ENCODE measurements around the gene INO80E. TPM values are rescaled to one million over a fixed set of nuclear protein-coding genes. Genes with fewer than 3 reads are reported as not detected.

The INO80E gene
- total and polyA plus RNA-seq, 8 donors = 3.5 to 319 (median 52.3) TPM

DNA sequence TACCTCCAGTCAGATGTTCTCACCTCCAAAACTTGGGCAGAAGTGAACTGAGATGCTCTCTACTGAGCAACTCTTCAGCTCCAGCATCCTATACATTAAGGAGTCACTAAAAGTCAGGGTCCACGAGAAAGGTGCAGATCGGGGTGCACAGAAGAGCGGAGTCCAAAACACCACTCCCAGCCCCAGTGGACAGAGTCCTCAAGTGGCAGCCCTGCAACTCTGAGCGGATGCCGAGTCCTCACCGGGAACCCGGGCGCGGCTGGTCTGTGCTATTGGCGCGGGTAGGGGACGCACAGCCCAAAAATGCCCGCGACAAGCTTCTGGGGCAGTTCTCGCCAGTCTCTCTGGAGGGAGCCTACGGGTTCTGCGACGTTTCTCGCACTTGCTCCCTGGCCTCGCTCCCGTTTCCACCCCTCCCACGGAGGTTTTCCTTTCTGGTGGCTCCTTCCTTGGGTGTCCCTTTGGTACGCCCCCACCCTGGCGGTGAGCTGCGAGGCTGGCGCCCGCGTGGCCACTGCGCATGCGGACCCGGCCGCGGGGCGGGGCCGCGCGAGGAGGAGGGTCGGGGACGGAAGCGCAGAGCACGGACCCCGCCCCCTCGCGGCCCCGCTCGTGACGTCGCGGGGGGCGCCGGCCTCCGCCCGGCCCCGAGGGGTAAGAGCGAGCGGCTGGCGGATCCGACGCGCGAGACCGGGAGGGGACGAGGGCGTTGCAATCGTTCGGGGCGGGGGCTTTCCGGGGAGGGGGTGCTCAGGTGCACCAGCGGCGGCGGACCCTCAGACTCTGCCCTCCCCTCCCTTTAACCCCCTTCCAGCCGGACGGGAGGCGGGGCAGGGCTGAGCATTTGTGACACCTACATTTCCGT, 34.3 kb upstream of the INO80E start, which contains the start of gene TMEM219:
Gene TMEM219 (plus strand): TSS at position 601 of the 865 bp plus-strand sequence. CDS start 1,065 bp downstream, outside the sequence.
- Histone ChIP-seq H3K4me3 (peak within 1 kb of the TSS; percentile 66 to 79 (median 70)), H3K27ac (peak within 1 kb of the TSS; percentile 92 to 96 (median 94)), H3K36me3 (peaks cover 0 to 23% (median 18%) of the 10 kb centered on the region in 4 donors), H3K4me1 (peaks cover 7 to 40% (median 32%) of the 10 kb centered on the region in 4 donors), H3K9me3 (no peaks in the 10 kb centered on the region), H3K27me3 (no peaks in the 10 kb centered on the region)
- DNase-seq = peak; percentile 93 to 97
- TF ChIP-seq POLR2A (IDR thresholded peaks at IDR 0.05) (no peak), POLR2AphosphoS5 (IDR thresholded peaks at IDR 0.05) (peak; percentile 47 to 83 (median 79)), EP300 (IDR thresholded peaks at IDR 0.05) (no peak)
- TF ChIP-seq, protein P1, sequence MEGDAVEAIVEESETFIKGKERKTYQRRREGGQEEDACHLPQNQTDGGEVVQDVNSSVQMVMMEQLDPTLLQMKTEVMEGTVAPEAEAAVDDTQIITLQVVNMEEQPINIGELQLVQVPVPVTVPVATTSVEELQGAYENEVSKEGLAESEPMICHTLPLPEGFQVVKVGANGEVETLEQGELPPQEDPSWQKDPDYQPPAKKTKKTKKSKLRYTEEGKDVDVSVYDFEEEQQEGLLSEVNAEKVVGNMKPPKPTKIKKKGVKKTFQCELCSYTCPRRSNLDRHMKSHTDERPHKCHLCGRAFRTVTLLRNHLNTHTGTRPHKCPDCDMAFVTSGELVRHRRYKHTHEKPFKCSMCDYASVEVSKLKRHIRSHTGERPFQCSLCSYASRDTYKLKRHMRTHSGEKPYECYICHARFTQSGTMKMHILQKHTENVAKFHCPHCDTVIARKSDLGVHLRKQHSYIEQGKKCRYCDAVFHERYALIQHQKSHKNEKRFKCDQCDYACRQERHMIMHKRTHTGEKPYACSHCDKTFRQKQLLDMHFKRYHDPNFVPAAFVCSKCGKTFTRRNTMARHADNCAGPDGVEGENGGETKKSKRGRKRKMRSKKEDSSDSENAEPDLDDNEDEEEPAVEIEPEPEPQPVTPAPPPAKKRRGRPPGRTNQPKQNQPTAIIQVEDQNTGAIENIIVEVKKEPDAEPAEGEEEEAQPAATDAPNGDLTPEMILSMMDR (IDR thresholded peaks at IDR 0.05) = peak in 5 of 7 experiments; percentile 41 to 69 (median 49)
- intact Hi-C loops (cut with DNase I; ENCODE audit: low total_unique reads) = no loop called here
- WGBS, 5 donors = 0 to 1% (median 1%) methylated on average over 27 to 75 of the region's 75 CpGs

DNA sequence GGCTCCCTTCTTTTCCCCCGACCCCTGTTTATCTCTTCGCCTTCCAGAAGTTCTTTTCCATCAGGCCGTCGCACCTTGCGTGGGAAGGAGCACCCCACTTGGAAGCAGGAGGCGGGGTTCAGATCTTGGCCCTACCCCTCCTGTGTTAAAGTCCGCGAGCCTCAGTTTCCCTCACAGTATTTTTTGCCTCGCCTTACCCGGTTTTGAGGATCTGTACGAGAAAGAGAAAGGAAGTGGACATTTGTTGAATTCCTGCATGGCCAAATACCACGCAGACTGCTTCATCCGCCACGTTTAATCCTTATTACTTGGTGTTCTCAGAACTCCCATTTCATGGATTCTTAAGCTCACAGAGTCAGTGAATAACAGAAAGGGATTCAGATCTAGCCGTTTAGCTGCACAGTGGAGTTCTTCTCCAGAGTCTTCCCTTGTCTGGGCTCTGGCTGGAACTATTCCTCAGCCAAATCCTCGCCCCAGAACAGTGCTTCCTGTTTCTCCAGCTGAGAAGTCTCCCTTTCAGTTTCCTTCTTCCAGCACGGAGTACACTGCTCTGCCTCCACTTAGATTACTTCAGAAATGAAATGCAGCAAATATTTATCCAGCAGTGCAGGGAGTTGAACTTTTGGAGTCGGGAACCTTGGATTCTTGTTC, 33.6 kb upstream of the INO80E start:
- peak in 1 of 3 donors; percentile 42 for TF ChIP-seq POLR2AphosphoS5 (IDR thresholded peaks at IDR 0.05)
- no peak for TF ChIP-seq POLR2A (IDR thresholded peaks at IDR 0.05)
- peaks cover 7 to 40% (median 32%) of the 10 kb centered on the region in 4 donors for H3K4me1 ChIP-seq
- H3K9me3 ChIP-seq = no peaks in the 10 kb centered on the region
- no peaks in the 10 kb centered on the region for H3K27me3 ChIP-seq
- intact Hi-C loops (cut with DNase I; ENCODE audit: low total_unique reads) = no loop called here
- WGBS, 5 donors = 2 to 4% (median 3%) methylated on average over 18 of the region's 18 CpGs
- H3K27ac ChIP-seq = peak overlapping the region; percentile 92 to 96 (median 94)
- peak overlapping the region; percentile 66 to 79 (median 70) for H3K4me3 ChIP-seq
- H3K36me3 ChIP-seq = peaks cover 0 to 31% (median 23%) of the 10 kb centered on the region in 4 donors
- peak; percentile 45 to 82 for DNase-seq

DNA sequence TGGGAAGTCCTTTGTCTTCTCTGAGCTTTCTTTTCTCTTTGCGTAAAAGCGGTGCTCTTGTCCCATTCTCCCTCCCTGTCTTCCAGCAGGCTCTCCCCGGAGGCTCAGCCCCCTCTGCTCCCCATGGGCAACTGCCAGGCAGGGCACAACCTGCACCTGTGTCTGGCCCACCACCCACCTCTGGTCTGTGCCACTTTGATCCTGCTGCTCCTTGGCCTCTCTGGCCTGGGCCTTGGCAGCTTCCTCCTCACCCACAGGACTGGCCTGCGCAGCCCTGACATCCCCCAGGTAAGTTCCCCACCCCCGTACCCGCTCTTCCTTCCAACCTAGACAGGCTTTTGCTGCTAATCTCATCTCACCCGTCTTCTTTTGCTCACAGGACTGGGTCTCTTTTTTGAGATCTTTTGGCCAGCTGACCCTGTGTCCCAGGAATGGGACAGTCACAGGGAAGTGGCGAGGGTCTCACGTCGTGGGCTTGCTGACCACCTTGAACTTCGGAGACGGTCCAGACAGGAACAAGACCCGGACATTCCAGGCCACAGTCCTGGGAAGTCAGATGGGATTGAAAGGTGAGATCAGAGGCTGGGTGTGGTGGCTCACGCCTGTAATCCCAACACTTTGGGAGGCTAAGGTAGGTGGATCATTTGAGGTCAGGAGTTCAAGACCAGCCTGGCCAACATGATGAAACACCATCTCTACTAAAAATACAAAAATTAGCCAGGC, 32.9 kb upstream of the INO80E start:
- peak overlapping the region; percentile 66 to 79 (median 70) for H3K4me3 ChIP-seq
- H3K4me1 ChIP-seq = peaks cover 7 to 40% (median 32%) of the 10 kb centered on the region in 4 donors
- TF ChIP-seq POLR2A (IDR thresholded peaks at IDR 0.05) (no peak), POLR2AphosphoS5 (IDR thresholded peaks at IDR 0.05) (no peak), EP300 (IDR thresholded peaks at IDR 0.05) (no peak)
- TF ChIP-seq, protein P1 (IDR thresholded peaks at IDR 0.05) = no peak
- no peaks in the 10 kb centered on the region for H3K27me3 ChIP-seq
- intact Hi-C loops (cut with DNase I; ENCODE audit: low total_unique reads) = no loop called here
- no peak for DNase-seq
- 70 to 79% (median 73%) methylated on average over 14 of the region's 14 CpGs for WGBS, 5 donors
- peak overlapping the region; percentile 92 to 96 (median 94) for H3K27ac ChIP-seq
- H3K36me3 ChIP-seq = peaks cover 0 to 38% (median 30%) of the 10 kb centered on the region in 4 donors
- no peaks in the 10 kb centered on the region for H3K9me3 ChIP-seq

GRCh38 chr16:29968205-29968604, 27.8 kb upstream of the INO80E start:
- Histone ChIP-seq H3K9me3 (no peaks in the 10 kb centered on the region), H3K27me3 (no peaks in the 10 kb centered on the region), H3K4me1 (peaks cover 2 to 27% (median 20%) of the 10 kb centered on the region in 4 donors), H3K27ac (no peak overlapping the region), H3K36me3 (peaks cover 17 to 82% (median 72%) of the 10 kb centered on the region in 4 donors), H3K4me3 (no peak overlapping the region)
- TF ChIP-seq EP300 (IDR thresholded peaks at IDR 0.05) (no peak), POLR2AphosphoS5 (IDR thresholded peaks at IDR 0.05) (no peak), POLR2A (IDR thresholded peaks at IDR 0.05) (no peak)
- TF ChIP-seq, protein P1 (IDR thresholded peaks at IDR 0.05) = no peak
- 88 to 93% (median 92%) methylated on average over 4 of the region's 4 CpGs for WGBS, 5 donors
- no peak for DNase-seq
- intact Hi-C loops (cut with DNase I; ENCODE audit: low total_unique reads) = no loop called here

Data from stomach (tissue), 9 donors.